HCT116 (cell line): ENCODE data around the gene XYLT1. TPM values are rescaled to one million over a fixed set of nuclear protein-coding genes. Genes with fewer than 3 reads are reported as not detected.
A peak's percentile ranks its signal among the peaks of the same experiment; 100 is the strongest.

Experiments
- ATAC-seq: fragments of 200-7000 bp; cut with Tn5 transposase; 2 replicates; pipeline ENCODE4 v1.9.1; 2020; ENCODE audit warnings: mild to moderate bottlenecking, moderate library complexity
- BruUV-seq: library from RNA; stranded (reverse); fragments of 400-500 nt; replicated peaks from 2 replicates; lab custom pipeline; 2021; lab: Mats Ljungman, UMichigan
- CTCF ChIA-PET: fragments of 300-600 bp; sonication (Branson Sonifier 250); formaldehyde crosslinking; loops from one replicate; lab custom pipeline; 2021; ENCODE audit warnings: antibody characterized with exemption; lab: Charles Lee
- POLR2A ChIA-PET: fragments of 300-600, 350-600 bp; sonication (Branson Sonifier 250); formaldehyde crosslinking; loops from one replicate; lab custom pipeline; 2021; ENCODE audit warnings: antibody characterized with exemption; lab: Charles Lee
- RAD21 ChIA-PET, 2 experiments: fragments of 300-600 bp; sonication (Branson Sonifier 250); formaldehyde crosslinking; loops; one replicate each; lab custom pipeline; 2023; ENCODE audit warnings: low total read pairs in 2 of 2; ENCODE audit not compliant: uncharacterized antibody in 2 of 2, unreplicated experiment in 2 of 2, low non-redundant PET in 1 of 2; lab: Charles Lee
- DNase-seq: peaks from one replicate; pipeline ENCODE4 v3.0.0-alpha.2; 2010; ENCODE audit warnings: low read depth, low spot score
- H2AFZ ChIP-seq: fragments of 200-600 bp; shearing (Covaris generic), sonication (generic); 2 replicates; pipeline ENCODE4 v1.6.1; 2017; ENCODE audit warnings: low read depth, mixed run types, mixed read lengths, antibody characterized with exemption, low read length; ENCODE audit not compliant: poor library complexity, severe bottlenecking
- H3K27ac ChIP-seq: 2 replicates; pipeline ENCODE4 v1.5.1; 2012; ENCODE audit warnings: low read depth, low read length
- H3K27me3 ChIP-seq: fragments of 200-600 bp; sonication (generic); 2 replicates; pipeline ENCODE4 v1.6.1; 2016; ENCODE audit warnings: mixed run types, low read length, mixed read lengths; ENCODE audit not compliant: insufficient read depth
- H3K36me3 ChIP-seq, 2 experiments: fragments of 200-500 bp in 1 of 2; fragments of 200-600 bp in 1 of 2; sonication (Bioruptor generic) in 1 of 2; sonication (generic) in 1 of 2; 2 replicates each; pipeline versions ENCODE4 v1.5.1 to v1.6.1; 2014 to 2016; ENCODE audit warnings: low read length in 2 of 2, inconsistent platforms in 1 of 2, mixed read lengths in 1 of 2, mixed run types in 1 of 2; ENCODE audit not compliant: insufficient read depth in 2 of 2, control insufficient read depth in 1 of 2
- H3K4me1 ChIP-seq, 2 experiments: fragments of 200-600 bp in 1 of 2; sonication (generic) in 1 of 2; 2 replicates each; pipeline versions ENCODE4 v1.5.1 to v1.6.1; 2012 to 2017; ENCODE audit warnings: low read length in 2 of 2, inconsistent platforms in 1 of 2, mild to moderate bottlenecking in 1 of 2, mixed read lengths in 1 of 2, mixed run types in 1 of 2, moderate library complexity in 1 of 2; ENCODE audit not compliant: insufficient read depth in 2 of 2, control insufficient read depth in 1 of 2
- H3K4me2 ChIP-seq: fragments of 200-600 bp; sonication (generic); 2 replicates; pipeline ENCODE4 v1.6.1; 2017; ENCODE audit warnings: mixed run types, low read length, mixed read lengths
- H3K4me3 ChIP-seq, 2 experiments: fragments of 200-600 bp in 1 of 2; sonication (generic) in 1 of 2; replicated peaks in 1 of 2; 2 replicates each; pipeline ENCODE4 v1.5.1; 2011 to 2016; ENCODE audit warnings: low read length in 2 of 2, control low read depth in 1 of 2, low read depth in 1 of 2, mild to moderate bottlenecking in 1 of 2, mixed read lengths in 1 of 2, mixed run types in 1 of 2
- H3K79me2 ChIP-seq: fragments of 200-600 bp; sonication (generic); 2 replicates; pipeline ENCODE4 v1.6.1; 2017; ENCODE audit warnings: mild to moderate bottlenecking, mixed run types, low read length, moderate library complexity, mixed read lengths; ENCODE audit not compliant: insufficient read depth
- H3K9ac ChIP-seq: fragments of 200-600 bp; sonication (generic); 2 replicates; pipeline ENCODE4 v1.6.1; 2016; ENCODE audit warnings: low read length, mixed read lengths
- H3K9me2 ChIP-seq: fragments of 200-600 bp; sonication (generic), shearing (Covaris generic); 2 replicates; pipeline ENCODE4 v1.6.1; 2017; ENCODE audit warnings: mixed run types, mild to moderate bottlenecking, moderate library complexity; ENCODE audit not compliant: insufficient read depth
- H3K9me3 ChIP-seq, 2 experiments: fragments of 200-500 bp in 1 of 2; fragments of 200-600 bp in 1 of 2; sonication (Bioruptor generic) in 1 of 2; sonication (generic) in 1 of 2; 2 replicates each; pipeline ENCODE4 v1.6.1; 2014 to 2017; ENCODE audit warnings: low read length in 2 of 2, mixed read lengths in 2 of 2, inconsistent platforms in 1 of 2, low read depth in 1 of 2, mild to moderate bottlenecking in 1 of 2, mixed run types in 1 of 2, moderate library complexity in 1 of 2; ENCODE audit not compliant: control insufficient read depth in 1 of 2, insufficient read depth in 1 of 2
- H4K20me1 ChIP-seq: fragments of 200-600 bp; sonication (generic), shearing (Covaris generic); 2 replicates; pipeline ENCODE4 v1.6.1; 2017; ENCODE audit warnings: mixed run types, mild to moderate bottlenecking, moderate library complexity; ENCODE audit not compliant: insufficient read depth
- CBX3 ChIP-seq: IDR thresholded peaks from 2 replicates; pipeline ENCODE4 v1.6.1; 2012; ENCODE audit warnings: low read depth
- CEBPB ChIP-seq: IDR thresholded peaks from 2 replicates; pipeline ENCODE4 v1.6.1; 2012; ENCODE audit warnings: low read depth
- ELF1 ChIP-seq: IDR thresholded peaks from 2 replicates; pipeline ENCODE4 v1.6.1; 2012; ENCODE audit warnings: low read depth, borderline replicate concordance
- FOSL1 ChIP-seq: IDR thresholded peaks from 2 replicates; pipeline ENCODE4 v1.6.1; 2012; ENCODE audit warnings: low read depth
- RAD21 ChIP-seq: IDR thresholded peaks from 2 replicates; pipeline ENCODE4 v1.6.1; 2012; ENCODE audit warnings: low read depth, mild to moderate bottlenecking
- SIN3A ChIP-seq: IDR thresholded peaks from 2 replicates; pipeline ENCODE4 v1.6.1; 2012; ENCODE audit warnings: low read depth
- SP1 ChIP-seq: IDR thresholded peaks from 2 replicates; pipeline ENCODE4 v1.6.1; 2012; ENCODE audit warnings: low read depth
- YY1 ChIP-seq: IDR thresholded peaks from 2 replicates; pipeline ENCODE4 v1.6.1; 2011; ENCODE audit warnings: low read length, low read depth, moderate library complexity, mild to moderate bottlenecking; ENCODE audit not compliant: insufficient replicate concordance; ENCODE audit errors: extremely low read depth
- ZFX ChIP-seq: fragments of 450-650 bp; IDR thresholded peaks from 2 replicates; pipeline ENCODE4 v1.6.1; 2017
- ZNF274 ChIP-seq: fragments of 200-500 bp; sonication (Bioruptor generic); IDR thresholded peaks from 2 replicates; pipeline ENCODE4 v1.6.1; 2014; ENCODE audit warnings: mild to moderate bottlenecking, low read depth, low read length, inconsistent platforms
- intact Hi-C: fragments of 100-400 bp; cut with micrococcal nuclease; formaldehyde crosslinking; loops from 2 replicates; pipeline ENCODE4 v1.10.0; 2022
- total RNA-seq: library from RNA; stranded (reverse); gene quantifications from one replicate; pipeline ENCODE4 v1.2.1, GENCODE V29; 2021; ENCODE audit not compliant: unreplicated experiment
- TF ChIP-seq, protein P1 (sequence below), 3 experiments: fragments of 200-600 bp in 1 of 3; sonication (generic) in 1 of 3; IDR thresholded peaks in 2 of 3; conservative IDR thresholded peaks in 1 of 3; 2 replicates each; pipeline ENCODE4 v1.5.1; 2012 to 2017; ENCODE audit warnings: low read depth in 2 of 3, low read length in 2 of 3, antibody characterized with exemption in 1 of 3, borderline replicate concordance in 1 of 3, control low read depth in 1 of 3, mild to moderate bottlenecking in 1 of 3, mixed read lengths in 1 of 3, mixed run types in 1 of 3, moderate library complexity in 1 of 3; ENCODE audit not compliant: insufficient read depth in 1 of 3
- TF ChIP-seq, protein P2 (sequence below): IDR thresholded peaks from 2 replicates; pipeline ENCODE4 v1.6.1; 2012
- TF ChIP-seq, protein P3 (sequence below): IDR thresholded peaks from 2 replicates; pipeline ENCODE4 v1.6.1; 2012; ENCODE audit warnings: low read depth

XYLT1 gene
- total RNA-seq, 1 experiment from 2014 or later: 4.5 TPM

DNA sequence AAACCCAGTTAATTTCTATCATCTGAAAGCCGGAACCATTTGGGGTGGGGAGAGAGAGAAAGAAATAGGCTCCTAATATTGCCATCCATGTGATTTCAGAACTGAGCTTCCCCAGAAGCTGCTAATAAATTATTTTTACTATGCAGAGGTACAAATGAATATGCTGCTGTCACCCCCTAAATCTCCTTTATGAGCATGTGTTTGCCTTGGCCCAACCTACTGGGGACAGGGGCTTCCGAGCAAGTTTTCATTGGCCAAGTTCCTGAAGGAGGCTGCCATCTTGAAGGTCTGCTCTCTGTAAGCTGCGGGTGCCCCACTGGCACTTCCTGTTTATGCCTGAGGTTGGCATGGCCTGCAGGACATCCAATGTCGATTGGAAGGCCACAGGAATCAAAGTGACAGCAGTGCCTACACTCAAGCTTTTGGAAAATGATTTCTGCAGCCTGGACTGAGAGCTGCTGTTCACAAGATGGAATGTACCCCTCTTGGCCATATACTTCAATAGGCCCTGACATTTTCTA lies 194.7 kb downstream of the XYLT1 start:
- intact Hi-C loops: loop anchor here (5.0 kb wide), 1 partner anchor 191 kb away; no protein-coding TSS in a partner anchor
- Histone ChIP-seq H3K27me3 (no peaks in the 10 kb centered on the region), H3K27ac (no peak overlapping the region), H3K36me3 (no peaks in the 10 kb centered on the region), H3K4me1 (peaks cover 26 to 40% of the 10 kb centered on the region in 2 experiments), H4K20me1 (no peaks in the 10 kb centered on the region), H3K4me2 (peak overlapping the region; percentile 73), H2AFZ (no peak overlapping the region), H3K9me3 (no peaks in the 10 kb centered on the region), H3K9me2 (no peaks in the 10 kb centered on the region), H3K4me3 (no peak overlapping the region), H3K79me2 (no peaks in the 10 kb centered on the region), H3K9ac (no peak overlapping the region)
- RAD21 ChIA-PET: interaction anchor here in 1 of 2 experiments (1.2 kb wide), 1 partner anchor 192 kb away, joined by 3 read pairs; no protein-coding TSS in a partner anchor
- CTCF ChIA-PET: no interaction called here
- POLR2A ChIA-PET: no interaction called here
- DNase-seq (no peak), ATAC-seq (no peak)
- BruUV-seq: no TSS peak
- no peak for TF ChIP-seq ZFX
- TF ChIP-seq FOSL1: no peak
- TF ChIP-seq ELF1: no peak
- TF ChIP-seq YY1: no peak
- TF ChIP-seq, protein P1, sequence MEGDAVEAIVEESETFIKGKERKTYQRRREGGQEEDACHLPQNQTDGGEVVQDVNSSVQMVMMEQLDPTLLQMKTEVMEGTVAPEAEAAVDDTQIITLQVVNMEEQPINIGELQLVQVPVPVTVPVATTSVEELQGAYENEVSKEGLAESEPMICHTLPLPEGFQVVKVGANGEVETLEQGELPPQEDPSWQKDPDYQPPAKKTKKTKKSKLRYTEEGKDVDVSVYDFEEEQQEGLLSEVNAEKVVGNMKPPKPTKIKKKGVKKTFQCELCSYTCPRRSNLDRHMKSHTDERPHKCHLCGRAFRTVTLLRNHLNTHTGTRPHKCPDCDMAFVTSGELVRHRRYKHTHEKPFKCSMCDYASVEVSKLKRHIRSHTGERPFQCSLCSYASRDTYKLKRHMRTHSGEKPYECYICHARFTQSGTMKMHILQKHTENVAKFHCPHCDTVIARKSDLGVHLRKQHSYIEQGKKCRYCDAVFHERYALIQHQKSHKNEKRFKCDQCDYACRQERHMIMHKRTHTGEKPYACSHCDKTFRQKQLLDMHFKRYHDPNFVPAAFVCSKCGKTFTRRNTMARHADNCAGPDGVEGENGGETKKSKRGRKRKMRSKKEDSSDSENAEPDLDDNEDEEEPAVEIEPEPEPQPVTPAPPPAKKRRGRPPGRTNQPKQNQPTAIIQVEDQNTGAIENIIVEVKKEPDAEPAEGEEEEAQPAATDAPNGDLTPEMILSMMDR (IDR thresholded peaks at IDR 0.05 in 2 of 3, conservative IDR thresholded peaks at IDR 0.05 in 1 of 3; ENCODE audit: borderline replicate concordance in 1 of 3, insufficient read depth in 1 of 3, low read depth in 2 of 3, low read length in 2 of 3): no peak
- TF ChIP-seq CBX3: no peak
- TF ChIP-seq, protein P2, sequence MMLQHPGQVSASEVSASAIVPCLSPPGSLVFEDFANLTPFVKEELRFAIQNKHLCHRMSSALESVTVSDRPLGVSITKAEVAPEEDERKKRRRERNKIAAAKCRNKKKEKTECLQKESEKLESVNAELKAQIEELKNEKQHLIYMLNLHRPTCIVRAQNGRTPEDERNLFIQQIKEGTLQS: no peak
- TF ChIP-seq SIN3A: no peak
- no peak for TF ChIP-seq CEBPB
- no peak for TF ChIP-seq RAD21
- TF ChIP-seq ZNF274: no peak
- no peak for TF ChIP-seq SP1
- TF ChIP-seq, protein P3, sequence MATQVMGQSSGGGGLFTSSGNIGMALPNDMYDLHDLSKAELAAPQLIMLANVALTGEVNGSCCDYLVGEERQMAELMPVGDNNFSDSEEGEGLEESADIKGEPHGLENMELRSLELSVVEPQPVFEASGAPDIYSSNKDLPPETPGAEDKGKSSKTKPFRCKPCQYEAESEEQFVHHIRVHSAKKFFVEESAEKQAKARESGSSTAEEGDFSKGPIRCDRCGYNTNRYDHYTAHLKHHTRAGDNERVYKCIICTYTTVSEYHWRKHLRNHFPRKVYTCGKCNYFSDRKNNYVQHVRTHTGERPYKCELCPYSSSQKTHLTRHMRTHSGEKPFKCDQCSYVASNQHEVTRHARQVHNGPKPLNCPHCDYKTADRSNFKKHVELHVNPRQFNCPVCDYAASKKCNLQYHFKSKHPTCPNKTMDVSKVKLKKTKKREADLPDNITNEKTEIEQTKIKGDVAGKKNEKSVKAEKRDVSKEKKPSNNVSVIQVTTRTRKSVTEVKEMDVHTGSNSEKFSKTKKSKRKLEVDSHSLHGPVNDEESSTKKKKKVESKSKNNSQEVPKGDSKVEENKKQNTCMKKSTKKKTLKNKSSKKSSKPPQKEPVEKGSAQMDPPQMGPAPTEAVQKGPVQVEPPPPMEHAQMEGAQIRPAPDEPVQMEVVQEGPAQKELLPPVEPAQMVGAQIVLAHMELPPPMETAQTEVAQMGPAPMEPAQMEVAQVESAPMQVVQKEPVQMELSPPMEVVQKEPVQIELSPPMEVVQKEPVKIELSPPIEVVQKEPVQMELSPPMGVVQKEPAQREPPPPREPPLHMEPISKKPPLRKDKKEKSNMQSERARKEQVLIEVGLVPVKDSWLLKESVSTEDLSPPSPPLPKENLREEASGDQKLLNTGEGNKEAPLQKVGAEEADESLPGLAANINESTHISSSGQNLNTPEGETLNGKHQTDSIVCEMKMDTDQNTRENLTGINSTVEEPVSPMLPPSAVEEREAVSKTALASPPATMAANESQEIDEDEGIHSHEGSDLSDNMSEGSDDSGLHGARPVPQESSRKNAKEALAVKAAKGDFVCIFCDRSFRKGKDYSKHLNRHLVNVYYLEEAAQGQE: no peak
